HG03565 (cell line): ENCODE measurements around the gene RNF151.
"Not testable (repeated sequence)": the region's sequence is repeated elsewhere in the genome, so short reads cannot be mapped to it uniquely, and the experiment has no call there.

Experiments
- ATAC-seq: cut with Tn5 transposase; IDR thresholded peaks from one replicate; pipeline ENCODE4 v1.9.1; 2021; ENCODE audit warnings: mild to moderate bottlenecking, moderate library complexity; ENCODE audit not compliant: unreplicated experiment

The RNF151 gene

GRCh38 chr16:2006317-2006716, 39.7 kb downstream of the RNF151 start:
- ATAC-seq, result no peak

- no peak for ATAC-seq
These were observed 40.6 kb downstream of the RNF151 start for GRCh38 chr16:2007081-2007836.

- ATAC-seq, result no peak
These were observed 41.4 kb downstream of the RNF151 start for GRCh38 chr16:2008009-2008526.

- ATAC-seq, result no peak
These were observed 42.0 kb downstream of the RNF151 start for GRCh38 chr16:2008631-2009163.

- peak; percentile 26 for ATAC-seq
These were observed 42.6 kb downstream of the RNF151 start for GRCh38 chr16:2009164-2009711.

GRCh38 chr16:2009791-2010510, 43.3 kb downstream of the RNF151 start, which contains the start of gene ZNF598:
ZNF598 (minus strand) TSS chr16:2009821.
- ATAC-seq, result peak; percentile 74

GRCh38 chr16:2011726-2012125, 45.1 kb downstream of the RNF151 start:
- ATAC-seq, result not testable (repeated sequence)

GRCh38 chr16:2013527-2013926, 46.9 kb downstream of the RNF151 start:
- no peak for ATAC-seq

GRCh38 chr16:2015117-2015946, 48.7 kb downstream of the RNF151 start:
- ATAC-seq, result no peak

- no peak for ATAC-seq
These were observed 49.2 kb downstream of the RNF151 start for GRCh38 chr16:2015947-2016208.

- no peak for ATAC-seq
These were observed 49.8 kb downstream of the RNF151 start for GRCh38 chr16:2016407-2016922.
